Adipocyte (in vitro differentiated cells): ENCODE results near the gene RHEX.

Source experiments
- DNase-seq: peaks from one replicate; pipeline ENCODE4 v3.0.0-alpha.2; 2015; ENCODE audit warnings: low read depth
- H3K27me3 ChIP-seq: replicated peaks from 2 replicates; pipeline ENCODE4 v1.7.0; 2013; ENCODE audit warnings: mild to moderate bottlenecking, low read length, moderate library complexity; ENCODE audit not compliant: control insufficient read depth, insufficient read depth
- H3K36me3 ChIP-seq: 2 replicates; pipeline ENCODE4 v1.7.0; 2013; ENCODE audit warnings: low read length, mild to moderate bottlenecking, moderate library complexity; ENCODE audit not compliant: control insufficient read depth, insufficient read depth, severe bottlenecking
- H3K4me1 ChIP-seq: 2 replicates; pipeline ENCODE4 v1.7.0; 2013; ENCODE audit warnings: mild to moderate bottlenecking, low read length, moderate library complexity; ENCODE audit not compliant: control insufficient read depth, insufficient read depth
- H3K4me3 ChIP-seq: 2 replicates; pipeline ENCODE4 v1.7.0; 2013; ENCODE audit warnings: mild to moderate bottlenecking, low read length, moderate library complexity
- H3K9ac ChIP-seq: 2 replicates; pipeline ENCODE4 v1.7.0; 2013; ENCODE audit warnings: mild to moderate bottlenecking, low read length, moderate library complexity
- H3K9me3 ChIP-seq: 2 replicates; pipeline ENCODE4 v1.7.0; 2013; ENCODE audit warnings: mild to moderate bottlenecking, low read length, moderate library complexity; ENCODE audit not compliant: control insufficient read depth

The RHEX gene

DNA sequence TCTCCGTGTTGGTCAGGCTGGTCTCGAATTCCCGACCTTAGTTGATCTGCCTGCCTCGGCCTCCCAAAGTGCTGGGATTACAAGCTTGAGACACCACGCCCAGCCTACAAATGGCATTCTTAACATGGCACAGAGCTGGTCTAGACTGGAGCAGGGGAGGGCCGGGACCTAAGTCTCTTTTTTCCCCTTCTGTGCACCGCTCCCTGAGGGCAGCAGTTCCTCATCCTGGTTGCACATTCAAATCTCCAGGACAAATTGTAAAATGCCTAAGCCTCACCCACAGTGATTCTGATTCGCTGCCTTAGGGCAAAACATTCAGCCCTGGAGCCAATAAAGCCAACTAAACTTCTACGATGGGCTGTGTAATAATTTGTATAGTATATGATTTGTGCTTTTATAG, 74.4 kb downstream of the RHEX start:
- no peak overlapping the region for H3K4me3 ChIP-seq
- peaks cover 30% of the 10 kb centered on the region for H3K27me3 ChIP-seq
- no peak overlapping the region for H3K9ac ChIP-seq
- no peak for DNase-seq
- peaks cover 5% of the 10 kb centered on the region for H3K9me3 ChIP-seq
- H3K4me1 ChIP-seq = no peaks in the 10 kb centered on the region
- H3K36me3 ChIP-seq = no peaks in the 10 kb centered on the region

DNA sequence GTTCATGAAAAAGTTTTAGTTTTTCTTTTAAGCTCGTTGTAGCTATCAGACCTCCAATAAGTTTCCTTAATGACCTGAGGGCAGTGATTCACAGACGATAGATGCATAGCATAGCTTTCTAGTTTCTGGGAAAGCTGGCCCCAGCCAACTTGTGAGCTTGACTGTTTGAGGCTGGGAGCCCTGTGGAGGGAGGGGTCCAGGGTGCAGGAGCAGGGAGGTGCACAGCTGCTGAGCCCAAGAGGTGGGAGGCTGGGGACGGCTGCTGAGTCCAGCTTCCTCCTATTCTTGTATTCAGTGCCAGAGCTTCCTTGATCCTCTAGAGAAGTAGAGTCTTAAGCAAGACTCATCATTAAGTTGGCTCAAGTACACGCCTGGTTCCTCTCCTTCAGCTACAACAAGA, 75.2 kb downstream of the RHEX start:
- peak; percentile 35 for DNase-seq
- H3K4me3 ChIP-seq = no peak overlapping the region
- peaks cover 2% of the 10 kb centered on the region for H3K9me3 ChIP-seq
- H3K9ac ChIP-seq = no peak overlapping the region
- no peaks in the 10 kb centered on the region for H3K4me1 ChIP-seq
- no peaks in the 10 kb centered on the region for H3K36me3 ChIP-seq
- peaks cover 25% of the 10 kb centered on the region for H3K27me3 ChIP-seq

DNA sequence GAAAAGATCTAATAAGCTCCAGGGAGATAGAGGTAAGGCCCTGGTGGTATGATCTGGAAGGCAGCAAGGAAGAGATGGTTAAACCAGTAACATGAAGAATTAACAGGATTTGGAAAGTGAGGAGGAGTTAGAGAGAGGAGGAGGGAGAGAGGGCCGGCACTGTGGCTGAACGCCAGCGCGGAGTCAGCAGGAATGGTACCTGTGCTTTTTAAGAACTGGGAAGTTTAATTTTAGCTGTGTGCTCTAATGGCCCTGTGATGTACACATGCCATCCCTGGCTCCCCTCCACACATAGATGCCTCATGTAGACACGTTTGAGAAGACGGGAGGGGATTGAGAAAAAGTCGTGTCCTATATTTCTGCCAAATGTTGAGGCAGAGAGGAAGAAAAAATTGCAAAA, 78.1 kb downstream of the RHEX start:
- no peak overlapping the region for H3K4me3 ChIP-seq
- peaks cover 7% of the 10 kb centered on the region for H3K4me1 ChIP-seq
- DNase-seq = no peak
- H3K36me3 ChIP-seq = no peaks in the 10 kb centered on the region
- H3K9ac ChIP-seq = no peak overlapping the region
- H3K27me3 ChIP-seq = peaks cover 33% of the 10 kb centered on the region
- H3K9me3 ChIP-seq = no peaks in the 10 kb centered on the region

DNA sequence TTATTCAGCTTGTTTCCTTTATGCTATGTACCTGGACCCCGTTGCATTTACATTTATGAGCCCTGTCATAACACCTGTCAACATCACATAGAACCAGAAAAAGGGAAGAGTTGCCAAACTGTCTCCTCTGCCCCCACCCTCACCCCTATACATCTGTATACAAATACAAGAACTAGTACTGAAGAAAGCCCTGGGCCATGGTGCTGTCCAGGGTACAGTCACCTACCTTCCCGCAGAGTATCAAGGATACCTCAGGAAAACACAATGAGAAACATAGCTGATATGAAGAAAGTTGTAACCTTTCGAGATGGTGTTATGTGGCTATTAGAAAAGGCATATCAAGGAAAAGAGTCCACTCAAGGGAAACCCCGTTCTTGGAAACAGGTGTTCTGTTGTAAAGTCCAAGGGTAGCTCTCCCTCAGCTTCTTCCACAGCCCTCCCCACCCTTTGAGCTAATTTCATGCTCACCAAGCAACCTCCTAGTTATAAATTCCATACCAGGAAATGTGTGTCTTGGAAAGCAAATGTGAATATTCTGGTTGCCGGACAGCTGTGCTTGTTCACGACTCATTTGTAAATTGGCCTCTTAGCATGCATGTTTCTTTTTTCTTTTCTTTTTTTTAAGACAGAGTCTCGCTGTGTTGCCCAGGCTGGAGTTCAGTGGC, 80.9 kb downstream of the RHEX start:
- no peak for DNase-seq
- Histone ChIP-seq H3K9me3 (peaks cover 4% of the 10 kb centered on the region), H3K27me3 (peaks cover 25% of the 10 kb centered on the region), H3K9ac (no peak overlapping the region), H3K4me1 (peaks cover 17% of the 10 kb centered on the region), H3K36me3 (no peaks in the 10 kb centered on the region), H3K4me3 (no peak overlapping the region)

DNA sequence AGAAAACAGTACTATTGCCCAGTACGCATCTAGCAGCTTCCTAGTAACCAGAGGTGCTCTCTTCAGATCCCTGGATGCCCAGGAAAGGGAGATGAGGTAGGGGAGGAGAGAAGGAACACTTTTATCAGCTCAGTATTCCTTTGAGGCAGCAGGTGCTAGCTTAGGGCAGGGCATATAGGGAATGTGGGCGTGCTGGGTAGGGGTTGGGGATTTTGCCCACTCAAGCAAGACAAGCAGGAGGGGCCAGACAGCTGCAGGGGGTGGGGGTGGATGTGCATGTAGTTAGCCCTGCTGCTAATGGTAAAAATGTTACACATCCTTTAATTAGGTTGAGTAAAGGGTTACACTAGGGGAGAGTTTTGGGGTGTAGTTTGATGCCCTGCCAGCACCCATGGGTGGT, 82.3 kb downstream of the RHEX start:
- Histone ChIP-seq H3K4me3 (no peak overlapping the region), H3K9ac (no peak overlapping the region), H3K36me3 (no peaks in the 10 kb centered on the region), H3K4me1 (peaks cover 17% of the 10 kb centered on the region), H3K9me3 (peaks cover 6% of the 10 kb centered on the region), H3K27me3 (peaks cover 27% of the 10 kb centered on the region)
- DNase-seq = no peak

DNA sequence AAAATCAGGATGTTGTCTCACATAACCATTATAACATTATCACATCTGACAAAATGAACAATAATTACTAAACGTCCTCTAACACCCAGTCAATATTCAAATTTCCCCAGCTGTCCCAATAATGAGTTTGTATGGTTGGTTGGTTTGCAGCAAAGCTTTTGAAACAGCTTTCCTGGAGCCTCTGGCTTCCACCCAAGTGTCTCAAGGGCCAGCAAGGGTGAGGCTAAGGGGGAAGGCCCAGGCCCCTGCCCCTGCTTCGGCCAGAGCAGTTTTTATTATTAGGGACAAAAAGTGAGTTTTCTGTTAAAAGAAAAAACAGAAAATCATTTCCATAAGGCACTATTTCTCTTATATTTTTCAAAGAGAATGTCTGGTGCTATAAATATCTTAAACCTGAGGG, 83.3 kb downstream of the RHEX start:
- peak overlapping the region; percentile 40 for H3K9ac ChIP-seq
- peaks cover 13% of the 10 kb centered on the region for H3K9me3 ChIP-seq
- peaks cover 17% of the 10 kb centered on the region for H3K4me1 ChIP-seq
- no peak for DNase-seq
- H3K4me3 ChIP-seq = no peak overlapping the region
- H3K27me3 ChIP-seq = peaks cover 34% of the 10 kb centered on the region
- no peaks in the 10 kb centered on the region for H3K36me3 ChIP-seq

DNA sequence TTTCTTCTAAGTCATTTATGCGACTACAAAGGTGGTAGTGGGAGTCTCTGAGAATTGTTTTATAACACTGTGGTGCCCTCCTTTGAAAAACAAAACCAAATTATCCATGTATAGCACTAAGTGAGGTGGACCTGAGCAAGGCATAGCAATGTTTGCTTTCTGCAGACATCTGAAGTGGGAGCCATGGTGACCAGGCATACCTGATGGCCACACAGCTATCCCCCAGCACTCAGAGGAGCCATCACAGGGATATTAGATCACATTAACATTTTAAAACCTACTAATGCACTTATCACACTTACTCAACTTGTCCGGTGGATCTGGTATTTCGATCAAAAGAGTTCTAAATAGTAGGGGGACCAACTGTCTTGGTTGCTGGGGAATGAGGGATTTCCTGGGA, 89.0 kb downstream of the RHEX start:
- H3K9me3 ChIP-seq = peaks cover 14% of the 10 kb centered on the region
- peaks cover 73% of the 10 kb centered on the region for H3K27me3 ChIP-seq

DNA sequence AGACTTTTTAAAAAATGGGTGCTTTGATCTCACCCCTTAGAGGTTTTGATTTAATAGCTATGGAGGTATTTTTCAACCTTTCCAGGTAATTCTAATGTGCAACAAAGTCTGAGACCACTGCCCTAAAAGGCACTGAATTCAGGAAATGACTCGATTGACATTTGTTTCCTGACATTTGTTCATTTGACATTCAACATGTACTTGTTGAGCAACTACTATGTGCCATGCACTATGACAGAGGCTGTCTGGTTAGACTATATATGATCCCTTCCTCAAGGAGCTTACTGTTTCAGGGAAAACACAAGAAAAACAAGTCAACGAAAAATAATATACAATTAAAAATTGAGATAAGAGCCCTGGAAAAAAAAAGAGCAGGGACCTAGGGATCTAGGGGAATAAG, 89.8 kb downstream of the RHEX start:
- no peak for DNase-seq
- Histone ChIP-seq H3K27me3 (peaks cover 74% of the 10 kb centered on the region), H3K36me3 (no peaks in the 10 kb centered on the region), H3K9ac (no peak overlapping the region), H3K9me3 (peaks cover 16% of the 10 kb centered on the region), H3K4me1 (no peaks in the 10 kb centered on the region), H3K4me3 (no peak overlapping the region)

More for the DNA sequence above, 89.0 kb downstream of the RHEX start:
- Histone ChIP-seq H3K4me3 (no peak overlapping the region), H3K36me3 (no peaks in the 10 kb centered on the region), H3K4me1 (peaks cover under 1% of the 10 kb centered on the region), H3K9ac (no peak overlapping the region)
- DNase-seq = no peak

DNA sequence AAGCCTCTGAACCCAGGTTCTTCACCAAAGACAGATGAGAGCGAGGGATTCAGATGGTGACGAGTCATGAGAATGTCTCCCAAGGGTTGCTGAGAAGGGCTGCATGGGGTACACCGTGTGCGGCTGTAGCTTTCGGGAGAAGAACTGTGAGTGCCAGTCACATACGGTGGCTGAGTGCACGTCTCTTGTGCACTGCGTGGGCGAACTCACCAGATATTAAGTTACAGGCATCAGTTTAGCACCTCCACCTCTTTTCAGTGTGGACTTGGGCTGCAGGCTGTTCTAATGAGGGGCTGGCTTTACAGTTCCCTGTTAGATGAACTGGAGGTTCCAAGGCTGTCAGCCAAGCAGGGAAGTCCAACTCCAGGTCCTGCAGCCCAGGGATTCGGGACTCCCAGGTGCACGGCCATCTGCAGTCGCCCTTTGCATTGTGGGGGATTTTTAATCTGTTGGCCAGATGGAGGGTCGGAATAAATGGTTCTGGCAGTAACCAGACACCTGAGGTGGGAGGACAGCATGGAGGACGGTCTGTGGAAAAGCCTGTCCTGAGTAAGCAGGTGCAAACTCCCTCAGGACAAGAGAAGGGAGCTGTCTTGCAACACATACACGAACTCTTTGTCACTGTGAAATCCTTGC, 90.7 kb downstream of the RHEX start:
- no peak overlapping the region for H3K9ac ChIP-seq
- no peaks in the 10 kb centered on the region for H3K4me1 ChIP-seq
- H3K36me3 ChIP-seq = no peaks in the 10 kb centered on the region
- peaks cover 20% of the 10 kb centered on the region for H3K9me3 ChIP-seq
- no peak for DNase-seq
- peaks cover 69% of the 10 kb centered on the region for H3K27me3 ChIP-seq
- H3K4me3 ChIP-seq = no peak overlapping the region

DNA sequence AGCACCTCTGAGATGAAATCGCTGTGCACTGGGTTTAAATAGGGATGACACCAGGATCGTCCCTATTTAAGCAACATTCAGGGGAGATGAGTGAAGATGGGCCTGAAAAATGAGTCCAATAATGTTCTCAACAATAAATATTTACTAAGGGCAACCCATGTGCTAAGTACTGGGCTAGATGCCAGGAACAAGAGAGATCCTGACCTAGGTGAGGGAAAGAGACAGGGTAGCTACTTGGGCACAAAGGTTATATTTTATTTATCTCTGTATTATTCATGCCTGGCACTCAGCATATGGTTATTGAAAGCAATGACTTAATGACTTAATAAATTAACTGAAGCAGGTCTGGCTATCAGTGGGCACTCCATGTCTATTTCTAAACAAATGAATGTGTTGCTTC, 91.6 kb downstream of the RHEX start:
- no peak for DNase-seq
- Histone ChIP-seq H3K9me3 (peaks cover 25% of the 10 kb centered on the region), H3K4me1 (no peaks in the 10 kb centered on the region), H3K4me3 (no peak overlapping the region), H3K36me3 (no peaks in the 10 kb centered on the region), H3K27me3 (peaks cover 64% of the 10 kb centered on the region), H3K9ac (no peak overlapping the region)

DNA sequence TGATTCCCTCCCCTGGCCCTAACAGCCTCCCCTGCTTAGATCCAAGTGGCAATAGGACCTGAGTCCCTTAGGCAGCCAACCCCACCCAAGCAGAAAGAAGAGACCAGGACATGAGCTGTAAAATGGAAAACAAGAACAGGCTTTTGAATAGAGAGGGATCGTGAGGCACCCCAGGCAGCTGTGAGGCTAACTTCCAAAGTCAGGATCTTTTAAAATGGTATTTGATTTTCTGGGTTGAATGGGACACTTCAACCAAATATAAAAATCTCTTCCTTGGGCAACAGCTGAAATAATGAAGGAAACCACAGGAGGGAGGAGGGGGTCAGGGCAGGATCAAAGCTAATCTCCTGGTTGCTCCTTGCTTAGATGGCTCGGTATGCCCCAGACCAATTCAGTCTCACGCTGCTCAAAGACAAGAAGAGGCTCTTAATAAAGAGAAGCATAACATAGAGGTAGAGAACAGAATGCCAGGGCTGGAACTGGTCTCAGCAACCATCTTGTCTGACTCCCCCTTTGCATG, 92.9 kb downstream of the RHEX start:
- Histone ChIP-seq H3K4me3 (no peak overlapping the region), H3K4me1 (no peaks in the 10 kb centered on the region), H3K9ac (no peak overlapping the region), H3K9me3 (peaks cover 20% of the 10 kb centered on the region), H3K27me3 (peaks cover 54% of the 10 kb centered on the region), H3K36me3 (no peaks in the 10 kb centered on the region)
- DNase-seq = no peak
